Cardiac ventricle fibroblast (primary cell): ENCODE data around the gene TFDP3. TPM values are rescaled to one million over a fixed set of nuclear protein-coding genes. Genes with fewer than 3 reads are reported as not detected.

Experiments used
- total RNA-seq: library from RNA; depleted of rRNA; stranded (reverse); fragments of >200 nt; gene quantifications from 2 replicates; pipeline ENCODE4 v1.2.3, GENCODE V29; 2015

The TFDP3 gene, protein sequence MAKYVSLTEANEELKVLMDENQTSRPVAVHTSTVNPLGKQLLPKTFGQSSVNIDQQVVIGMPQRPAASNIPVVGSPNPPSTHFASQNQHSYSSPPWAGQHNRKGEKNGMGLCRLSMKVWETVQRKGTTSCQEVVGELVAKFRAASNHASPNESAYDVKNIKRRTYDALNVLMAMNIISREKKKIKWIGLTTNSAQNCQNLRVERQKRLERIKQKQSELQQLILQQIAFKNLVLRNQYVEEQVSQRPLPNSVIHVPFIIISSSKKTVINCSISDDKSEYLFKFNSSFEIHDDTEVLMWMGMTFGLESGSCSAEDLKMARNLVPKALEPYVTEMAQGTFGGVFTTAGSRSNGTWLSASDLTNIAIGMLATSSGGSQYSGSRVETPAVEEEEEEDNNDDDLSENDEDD
- not detected in 2 replicates for total RNA-seq

DNA sequence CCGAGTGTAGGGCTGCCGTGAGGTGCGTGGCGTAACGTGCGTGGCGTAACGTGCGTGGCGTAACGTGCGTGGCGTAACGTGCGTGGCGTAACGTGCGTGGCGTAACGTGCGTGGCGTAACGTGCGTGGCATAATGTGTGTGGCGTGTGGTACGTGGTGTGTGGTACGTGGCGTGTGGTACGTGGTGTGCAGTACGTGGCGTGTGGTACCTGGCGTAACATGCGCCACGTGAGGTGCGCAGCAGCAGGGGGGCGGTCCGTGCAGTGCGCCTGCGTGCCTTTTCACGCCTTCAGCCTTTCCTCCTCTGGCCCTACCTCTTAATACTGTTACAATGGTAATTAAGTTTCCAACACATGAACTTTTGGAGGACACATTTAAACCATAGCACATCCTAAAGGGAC, at the start of gene TFDP3:
TSS of gene TFDP3 (minus strand) at position 26 of the 400 bp plus-strand sequence. CDS start 95 bp downstream, outside the sequence.

Other genes starting within 250 kb of the TFDP3 start
- not detected in 2 replicates for gene USP26, start 121.2 kb downstream of the TFDP3 start, total RNA-seq
- 5.7 and 6.2 TPM in 2 replicates for gene GPC4, start 197.1 kb upstream of the TFDP3 start, total RNA-seq